Stimulated activated CD4-positive, alpha-beta T cell treated with anti-CD3 and anti-CD28 coated beads, Interleukin-12 subunit alpha, Interleukin-12 subunit beta, amount 100 ng/mL, for 48 hours (primary cell): ENCODE measurements around the gene DAB1.

Source experiments
- DNase-seq, 3 donors: peaks; one replicate each; pipeline ENCODE4 v3.0.0-alpha.2; 2020; ENCODE audit warnings: low read depth in 2 of 3, low spot score in 1 of 3

DAB1 gene

DNA sequence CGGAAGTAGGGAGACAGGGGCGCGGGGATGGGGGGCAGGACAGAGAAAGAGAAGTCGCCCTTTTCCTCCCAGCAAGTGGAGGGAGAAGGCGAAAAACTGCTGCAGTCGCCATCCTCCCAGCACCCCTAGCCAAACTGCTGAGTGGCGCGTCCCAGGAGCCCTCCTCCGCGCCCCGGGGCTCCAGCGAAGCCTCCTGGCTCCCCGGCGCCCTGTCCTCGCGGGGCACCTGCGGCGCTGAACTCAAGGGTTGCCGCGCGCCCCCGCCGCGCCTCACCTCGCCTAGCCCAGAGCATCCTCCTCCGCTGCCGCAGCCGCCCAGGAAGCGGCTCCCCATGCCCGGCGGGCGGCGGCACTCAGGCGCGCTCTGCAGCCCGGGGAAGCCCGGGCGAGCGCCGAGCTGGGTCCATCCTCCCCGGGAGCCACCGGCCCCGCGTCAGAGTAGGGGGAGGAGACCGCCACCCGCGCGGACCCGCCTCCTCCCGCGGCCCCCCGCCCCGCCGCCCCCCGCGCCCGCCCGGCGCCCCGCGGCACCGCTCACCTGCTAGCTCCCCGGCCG is at the start of gene DAB1:
DAB1 (minus strand) TSS at position 405 of the 556 bp plus-strand sequence. CDS start 133,030 bp downstream, outside the sequence.
- no peak for DNase-seq

DNA sequence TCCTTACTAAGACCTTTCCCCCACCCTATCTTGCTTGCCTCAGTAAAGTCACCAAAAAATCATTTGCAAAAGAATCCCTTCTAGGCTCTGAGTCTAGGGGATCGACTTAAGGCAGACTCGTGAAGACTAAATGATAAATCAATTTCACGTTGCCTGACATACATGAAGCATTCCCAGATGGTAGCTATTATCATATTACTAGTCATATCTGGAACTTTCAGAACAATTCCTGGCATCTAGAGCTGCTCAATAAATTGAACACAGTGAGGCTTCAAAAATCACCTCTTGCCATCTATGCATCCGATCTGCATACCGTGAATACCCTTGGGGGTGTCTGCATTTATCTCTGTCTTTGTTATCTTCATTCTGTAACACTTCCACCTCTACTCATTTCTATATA is 49.6 kb upstream of the DAB1 start:
- no peak for DNase-seq

DNA sequence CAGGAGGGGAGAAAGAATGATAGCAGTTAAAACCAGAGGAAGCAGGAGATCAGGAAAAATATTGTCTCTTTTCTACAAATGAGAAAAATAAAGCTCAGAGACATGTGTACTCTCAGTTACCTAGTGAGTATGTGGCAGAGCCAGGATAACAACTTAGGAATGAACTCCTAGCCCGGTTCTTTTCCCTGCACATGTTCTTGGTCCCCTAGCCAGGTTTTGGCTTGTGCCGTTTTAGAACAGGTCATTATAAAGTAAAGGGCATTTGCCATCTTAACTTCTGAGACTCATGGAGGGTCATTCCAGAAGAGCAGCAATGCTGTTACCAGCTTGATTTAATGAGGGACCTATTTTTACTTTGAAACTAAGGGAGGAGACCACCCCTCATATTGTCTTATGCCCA is 48.1 kb upstream of the DAB1 start:
- no peak for DNase-seq

DNA sequence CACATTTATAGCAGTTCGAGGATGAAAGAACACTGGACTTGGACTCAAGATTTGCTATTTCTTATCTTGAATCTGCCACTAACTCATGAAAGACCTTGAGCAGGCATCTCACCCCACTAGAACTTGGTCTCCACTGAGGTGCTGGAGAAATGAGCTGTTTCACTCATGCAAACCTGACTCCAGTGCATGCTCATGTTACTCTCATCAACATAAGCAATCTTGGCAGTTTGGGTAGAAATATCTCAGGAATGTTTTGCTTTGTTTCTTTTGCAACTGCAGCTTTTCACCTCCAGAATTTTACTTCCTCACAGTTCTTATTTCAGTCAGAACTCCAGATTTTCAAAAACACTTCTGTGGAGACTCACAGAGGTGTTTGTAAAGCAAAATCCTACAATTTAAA is 46.2 kb upstream of the DAB1 start:
- DNase-seq, result no peak

- DNase-seq, result no peak
These were observed 45.0 kb upstream of the DAB1 start for GRCh38 chr1:57468641-57469523.

DNA sequence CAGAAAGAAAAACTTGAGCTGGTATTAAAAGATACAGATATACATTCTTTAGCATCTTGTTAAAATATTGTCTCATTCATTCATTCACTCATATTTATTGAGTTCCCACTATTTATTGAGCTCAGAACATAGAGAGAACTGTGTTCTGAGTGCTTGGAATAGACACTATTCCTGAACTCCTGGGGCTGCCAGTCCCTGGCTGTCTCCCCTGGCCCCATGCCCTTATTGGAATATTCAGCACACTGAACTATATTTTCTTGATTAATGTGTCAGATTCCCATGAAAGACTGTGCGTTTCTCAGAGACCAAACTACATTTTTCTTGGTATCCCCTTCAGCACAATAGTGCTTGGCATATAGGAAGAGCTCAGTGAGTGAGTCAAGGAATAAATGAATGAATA is 44.0 kb upstream of the DAB1 start:
- no peak for DNase-seq

DNA sequence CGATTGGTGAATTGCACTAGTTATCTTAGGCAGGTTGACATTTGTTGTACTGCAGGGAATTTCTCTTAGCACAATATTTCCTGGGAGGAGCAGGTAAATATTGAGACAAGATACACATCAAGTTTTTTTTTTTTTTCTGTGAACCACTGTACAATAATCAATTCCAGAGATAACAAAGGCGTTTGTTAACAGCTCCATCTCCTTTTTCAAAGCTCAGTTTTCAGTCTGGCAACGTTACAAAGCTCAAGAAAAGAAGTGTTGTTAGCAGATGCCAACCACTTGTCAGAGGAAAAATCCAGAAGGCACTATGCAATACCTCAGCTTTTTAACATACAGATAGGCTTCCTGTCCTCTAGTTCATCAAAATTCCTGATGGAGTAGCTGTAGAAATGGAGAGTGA is 40.9 kb upstream of the DAB1 start:
- DNase-seq, result no peak

DNA sequence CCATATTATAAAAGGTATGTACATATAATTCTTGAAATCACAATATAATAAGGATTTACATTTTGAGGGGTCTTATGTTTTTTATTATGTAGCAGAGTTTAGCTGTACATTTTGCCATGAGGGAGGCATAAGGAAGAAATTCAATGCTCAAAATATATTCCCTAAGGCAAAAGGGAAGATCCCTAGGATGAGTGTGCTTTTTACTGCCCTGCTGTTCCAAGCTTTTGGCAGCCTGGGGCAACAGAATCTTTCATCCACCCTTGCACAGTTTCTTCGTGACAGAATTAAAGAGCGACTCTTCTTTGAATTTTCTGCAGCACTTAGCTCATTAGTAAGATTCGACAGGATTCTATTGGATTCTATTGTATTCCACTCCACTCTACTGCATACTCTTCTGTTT is 39.5 kb upstream of the DAB1 start:
- DNase-seq, result no peak

- DNase-seq, result no peak
These were observed 37.5 kb upstream of the DAB1 start for GRCh38 chr1:57461405-57461804.

- no peak for DNase-seq
These were observed 27.7 kb upstream of the DAB1 start for GRCh38 chr1:57451516-57451915.

- no peak for DNase-seq
These were observed 27.1 kb upstream of the DAB1 start for GRCh38 chr1:57450981-57451380.

DNA sequence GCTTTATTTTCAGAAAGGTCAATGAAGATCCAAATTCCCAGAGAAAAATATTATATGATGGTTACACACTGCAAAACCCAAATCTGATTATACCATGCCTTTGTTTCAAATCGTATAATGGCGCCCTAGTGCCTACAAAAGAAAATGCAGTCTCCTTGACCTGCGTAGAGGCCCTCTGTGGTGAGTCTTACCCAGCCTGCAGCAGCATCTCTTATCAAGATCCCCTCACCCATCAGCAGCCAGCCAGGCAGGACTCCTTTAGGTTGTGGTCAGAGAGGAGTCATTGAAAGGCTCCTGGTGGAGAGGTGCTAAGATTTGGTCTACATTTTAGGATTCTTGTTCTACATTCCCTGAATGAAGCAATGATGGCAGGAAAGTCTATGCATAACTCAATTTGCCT is 23.7 kb upstream of the DAB1 start:
- DNase-seq, result no peak

- DNase-seq, result no peak
These were observed 19.1 kb upstream of the DAB1 start for GRCh38 chr1:57443004-57443403.

DNA sequence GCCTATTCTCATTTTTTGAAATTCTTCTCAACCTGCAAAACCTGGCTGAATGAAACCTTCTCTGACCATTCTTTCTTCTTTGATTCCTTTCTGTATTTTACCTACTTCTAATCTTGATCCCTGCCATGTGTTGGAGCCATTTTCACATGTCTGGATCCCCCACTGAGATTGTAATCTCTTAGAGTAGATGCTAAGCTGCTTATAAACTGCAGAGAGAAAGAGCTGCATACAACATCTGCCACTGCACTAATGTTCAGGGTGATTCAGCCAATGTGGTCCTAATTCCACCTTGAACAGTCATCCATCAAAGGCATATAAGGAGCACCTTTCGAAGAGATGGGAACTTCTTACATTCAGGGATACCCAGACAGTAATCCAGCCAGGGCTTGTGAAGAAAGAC is 16.2 kb upstream of the DAB1 start:
- no peak for DNase-seq

- no peak for DNase-seq
These were observed 7.5 kb upstream of the DAB1 start for GRCh38 chr1:57431400-57431799.

DNA sequence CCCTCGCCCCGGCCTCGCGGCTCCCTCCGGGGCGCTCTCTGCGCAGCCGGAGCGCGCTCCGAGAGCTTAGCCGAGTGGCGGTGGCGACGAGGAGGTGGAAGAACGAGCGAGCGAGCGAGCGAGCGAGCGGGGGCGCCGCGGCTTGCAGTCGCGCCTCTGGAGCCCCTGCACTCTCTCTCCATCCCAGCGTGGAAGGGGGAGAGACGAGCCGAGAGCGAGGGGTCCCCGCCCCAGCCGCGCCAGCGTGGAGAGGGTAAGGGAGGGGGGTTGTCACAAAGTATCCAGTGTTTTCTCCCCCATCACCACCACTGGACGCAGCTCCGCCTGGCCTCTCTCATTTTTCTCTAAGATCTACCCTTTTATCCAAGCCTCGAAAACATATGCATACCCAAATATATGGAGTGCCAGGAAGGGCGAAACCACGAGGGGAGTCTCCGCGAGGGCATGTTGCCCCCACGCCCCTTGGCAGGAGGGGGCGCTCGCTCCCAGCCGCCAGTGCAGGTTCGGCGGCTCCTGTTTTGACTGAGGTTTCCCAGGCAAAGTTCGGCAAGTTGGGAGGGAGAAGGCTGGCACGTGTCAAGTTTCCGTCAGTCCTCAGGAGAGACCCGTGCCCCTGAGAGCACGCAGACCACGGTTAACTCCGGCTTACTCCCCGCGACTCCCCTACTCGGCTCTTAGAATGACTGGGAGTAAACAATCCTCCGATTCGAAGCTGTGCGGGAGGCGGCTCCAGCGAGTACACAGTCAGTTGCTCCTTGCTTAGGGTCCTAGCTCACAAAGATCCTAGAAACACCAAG is 569 bp upstream of the DAB1 start:
- DNase-seq, result no peak

GRCh38 chr1:57423135-57423655 is 665 bp downstream of the DAB1 start:
- DNase-seq, result no peak

- no peak for DNase-seq
These were observed 1.4 kb downstream of the DAB1 start for GRCh38 chr1:57422271-57423134.

DNA sequence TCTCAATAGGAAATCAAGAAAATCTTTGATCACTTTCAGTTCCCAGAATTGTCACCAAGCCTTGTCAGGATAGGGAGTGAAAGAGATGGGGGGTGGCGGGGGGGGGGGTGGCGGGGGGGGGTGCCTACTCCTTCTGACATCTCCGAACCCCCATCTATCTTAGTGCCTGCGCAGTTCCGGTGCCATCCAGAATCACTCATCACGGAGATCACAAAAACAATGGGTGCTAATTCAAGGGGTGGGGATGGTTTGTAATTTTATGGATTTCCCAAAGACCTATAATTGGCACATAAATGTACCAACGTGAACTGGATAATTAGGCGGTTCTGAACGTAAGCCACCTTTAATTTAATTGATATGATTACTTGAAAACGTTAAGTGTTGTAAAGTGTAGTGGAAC is 2.1 kb downstream of the DAB1 start:
- DNase-seq, result no peak

GRCh38 chr1:57420981-57421785 is 2.7 kb downstream of the DAB1 start:
- no peak for DNase-seq
